T-helper 1 cell treated with Interleukin-12 subunit alpha and Interleukin-12 subunit beta and Interleukin-4 antibody, amounts not matched to agents 30 μg/mL and 1 μg/mL, for 36 hours (primary cell): ENCODE measurements around the gene CERS5.
A peak's percentile ranks its signal among the peaks of the same experiment; 100 is the strongest.
"Not testable (repeated sequence)": the region's sequence is repeated elsewhere in the genome, so short reads cannot be mapped to it uniquely, and the experiment has no call there.

Experiments used
- H3K27ac Mint-ChIP-seq: one replicate; pipeline ENCODE4 v1.8.0; 2021; ENCODE audit warnings: mild to moderate bottlenecking, mixed read lengths
- H3K27me3 Mint-ChIP-seq: one replicate; pipeline ENCODE4 v1.8.0; 2021; ENCODE audit warnings: low read depth, mixed read lengths
- H3K36me3 Mint-ChIP-seq: one replicate; pipeline ENCODE4 v1.8.0; 2021; ENCODE audit warnings: low read depth, mixed read lengths
- H3K4me1 Mint-ChIP-seq: one replicate; pipeline ENCODE4 v1.8.0; 2021; ENCODE audit warnings: low read depth, mixed read lengths
- H3K4me3 Mint-ChIP-seq: one replicate; pipeline ENCODE4 v1.8.0; 2021; ENCODE audit warnings: mild to moderate bottlenecking, moderate library complexity, mixed read lengths
- H3K9me3 Mint-ChIP-seq: one replicate; pipeline ENCODE4 v1.8.0; 2021; ENCODE audit warnings: mixed read lengths

CERS5 gene

GRCh38 chr12:50174971-50175715 is 8.0 kb upstream of the CERS5 start:
- Mint-ChIP-seq H3K36me3 (peaks cover 3% of the 10 kb centered on the region), H3K9me3 (no peaks in the 10 kb centered on the region), H3K27ac (no peak overlapping the region), H3K27me3 (no peaks in the 10 kb centered on the region), H3K4me3 (no peak overlapping the region), H3K4me1 (no peaks in the 10 kb centered on the region)

- H3K4me3 Mint-ChIP-seq = peak overlapping the region; percentile 92
- no peaks in the 10 kb centered on the region for H3K9me3 Mint-ChIP-seq
- peaks cover 7% of the 10 kb centered on the region for H3K36me3 Mint-ChIP-seq
- H3K27me3 Mint-ChIP-seq = no peaks in the 10 kb centered on the region
- peak overlapping the region; percentile 95 for H3K27ac Mint-ChIP-seq
- H3K4me1 Mint-ChIP-seq = peaks cover 21% of the 10 kb centered on the region
Observed at GRCh38 chr12:50166799-50167048, 445 bp downstream of the CERS5 start.

- Mint-ChIP-seq H3K27me3 (no peaks in the 10 kb centered on the region), H3K4me3 (peak overlapping the region; percentile 40), H3K27ac (peak overlapping the region; percentile 7), H3K4me1 (peaks cover 26% of the 10 kb centered on the region), H3K36me3 (peaks cover 7% of the 10 kb centered on the region), H3K9me3 (no peaks in the 10 kb centered on the region)
Observed at GRCh38 chr12:50164963-50165362, 2.2 kb downstream of the CERS5 start.

GRCh38 chr12:50162230-50162629 is 4.9 kb downstream of the CERS5 start:
- Mint-ChIP-seq H3K4me1 (peaks cover 29% of the 10 kb centered on the region), H3K9me3 (no peaks in the 10 kb centered on the region), H3K36me3 (peaks cover 13% of the 10 kb centered on the region)

GRCh38 chr12:50160643-50161042 is 6.5 kb downstream of the CERS5 start:
- Mint-ChIP-seq H3K36me3 (peaks cover 7% of the 10 kb centered on the region), H3K4me3 (no peak overlapping the region), H3K27ac (no peak overlapping the region), H3K4me1 (peaks cover 25% of the 10 kb centered on the region), H3K27me3 (no peaks in the 10 kb centered on the region), H3K9me3 (no peaks in the 10 kb centered on the region)

More at GRCh38 chr12:50162230-50162629, 4.9 kb downstream of the CERS5 start:
- Mint-ChIP-seq H3K4me3 (no peak overlapping the region), H3K27ac (no peak overlapping the region), H3K27me3 (no peaks in the 10 kb centered on the region)

GRCh38 chr12:50157259-50157658 is 9.9 kb downstream of the CERS5 start:
- no peaks in the 10 kb centered on the region for H3K9me3 Mint-ChIP-seq
- no peak overlapping the region for H3K27ac Mint-ChIP-seq
- H3K4me1 Mint-ChIP-seq = peaks cover 17% of the 10 kb centered on the region
- H3K4me3 Mint-ChIP-seq = no peak overlapping the region
- no peaks in the 10 kb centered on the region for H3K27me3 Mint-ChIP-seq
- H3K36me3 Mint-ChIP-seq = peaks cover 6% of the 10 kb centered on the region

GRCh38 chr12:50156641-50157040 is 10.5 kb downstream of the CERS5 start:
- peaks cover 16% of the 10 kb centered on the region for H3K4me1 Mint-ChIP-seq

GRCh38 chr12:50154947-50155346 is 12.2 kb downstream of the CERS5 start:
- H3K9me3 Mint-ChIP-seq, H3K27me3 Mint-ChIP-seq, H3K27ac Mint-ChIP-seq, H3K4me3 Mint-ChIP-seq, H3K36me3 Mint-ChIP-seq: not testable (repeated sequence)
- H3K4me1 Mint-ChIP-seq = peaks cover 15% of the 10 kb centered on the region

More at GRCh38 chr12:50156641-50157040, 10.5 kb downstream of the CERS5 start:
- H3K4me3 Mint-ChIP-seq = no peak overlapping the region
- no peaks in the 10 kb centered on the region for H3K27me3 Mint-ChIP-seq
- no peaks in the 10 kb centered on the region for H3K9me3 Mint-ChIP-seq
- H3K27ac Mint-ChIP-seq = no peak overlapping the region
- H3K36me3 Mint-ChIP-seq = peaks cover 6% of the 10 kb centered on the region

- Mint-ChIP-seq H3K4me3 (no peak overlapping the region), H3K9me3 (no peaks in the 10 kb centered on the region), H3K27ac (no peak overlapping the region), H3K36me3 (no peaks in the 10 kb centered on the region), H3K27me3 (no peaks in the 10 kb centered on the region), H3K4me1 (peaks cover 10% of the 10 kb centered on the region)
Observed at GRCh38 chr12:50151047-50151687, 16.0 kb downstream of the CERS5 start.

- H3K4me1 Mint-ChIP-seq = peaks cover 12% of the 10 kb centered on the region
- no peak overlapping the region for H3K27ac Mint-ChIP-seq
- H3K4me3 Mint-ChIP-seq = no peak overlapping the region
Observed at GRCh38 chr12:50149311-50149710, 17.9 kb downstream of the CERS5 start.

GRCh38 chr12:50148011-50148410 is 19.2 kb downstream of the CERS5 start:
- not testable (repeated sequence) for H3K4me3 Mint-ChIP-seq, H3K27ac Mint-ChIP-seq, H3K36me3 Mint-ChIP-seq, H3K9me3 Mint-ChIP-seq, H3K27me3 Mint-ChIP-seq
- H3K4me1 Mint-ChIP-seq = peaks cover 12% of the 10 kb centered on the region

More at GRCh38 chr12:50149311-50149710, 17.9 kb downstream of the CERS5 start:
- Mint-ChIP-seq H3K9me3 (no peaks in the 10 kb centered on the region), H3K36me3 (peaks cover 2% of the 10 kb centered on the region), H3K27me3 (no peaks in the 10 kb centered on the region)

GRCh38 chr12:50147281-50147680 is 19.9 kb downstream of the CERS5 start:
- H3K36me3 Mint-ChIP-seq = peaks cover 6% of the 10 kb centered on the region
- H3K27ac Mint-ChIP-seq = no peak overlapping the region
- H3K27me3 Mint-ChIP-seq = no peaks in the 10 kb centered on the region
- H3K4me3 Mint-ChIP-seq = no peak overlapping the region
- H3K4me1 Mint-ChIP-seq = peaks cover 12% of the 10 kb centered on the region
- no peaks in the 10 kb centered on the region for H3K9me3 Mint-ChIP-seq

GRCh38 chr12:50145439-50145838 is 21.7 kb downstream of the CERS5 start:
- no peak overlapping the region for H3K27ac Mint-ChIP-seq
- H3K4me3 Mint-ChIP-seq = no peak overlapping the region
- H3K9me3 Mint-ChIP-seq = no peaks in the 10 kb centered on the region
- H3K4me1 Mint-ChIP-seq = peaks cover 8% of the 10 kb centered on the region
- H3K27me3 Mint-ChIP-seq = no peaks in the 10 kb centered on the region
- H3K36me3 Mint-ChIP-seq = peaks cover 11% of the 10 kb centered on the region

- Mint-ChIP-seq H3K27ac (no peak overlapping the region), H3K27me3 (no peaks in the 10 kb centered on the region), H3K36me3 (peaks cover 18% of the 10 kb centered on the region)
Observed at GRCh38 chr12:50142993-50143392, 24.2 kb downstream of the CERS5 start.

GRCh38 chr12:50132505-50133135 is 34.5 kb downstream of the CERS5 start:
- no peaks in the 10 kb centered on the region for H3K9me3 Mint-ChIP-seq
- peaks cover 37% of the 10 kb centered on the region for H3K36me3 Mint-ChIP-seq
- H3K27ac Mint-ChIP-seq = peak overlapping the region; percentile 60
- peaks cover 4% of the 10 kb centered on the region for H3K4me1 Mint-ChIP-seq
- no peak overlapping the region for H3K4me3 Mint-ChIP-seq
- H3K27me3 Mint-ChIP-seq = no peaks in the 10 kb centered on the region

More at GRCh38 chr12:50142993-50143392, 24.2 kb downstream of the CERS5 start:
- Mint-ChIP-seq H3K4me3 (no peak overlapping the region), H3K4me1 (peaks cover 3% of the 10 kb centered on the region), H3K9me3 (no peaks in the 10 kb centered on the region)
